ENCODE results near the gene ARHGAP42.

- TF ChIP-seq CTCF (IDR thresholded peaks at IDR 0.05; ENCODE audit: low read depth, low read length, missing input control) (no peak), YY1 (IDR thresholded peaks at IDR 0.05) (no peak), HNF4A (conservative IDR thresholded peaks at IDR 0.05) (no peak), EGR1 (IDR thresholded peaks at IDR 0.05; ENCODE audit: low read depth in 2 of 2) (no peak), FOXA1 (IDR thresholded peaks at IDR 0.05) (no peak), TAF1 (conservative IDR thresholded peaks at IDR 0.05) (no peak), MAX (IDR thresholded peaks at IDR 0.05) (no peak)
Measured at GRCh38 chr11:100769617-100770016, 82.5 kb downstream of the ARHGAP42 start.

Data from liver (tissue), 3 donors.